HepG2 (cell line): ENCODE data around the gene LYST. TPM values are rescaled to one million over a fixed set of nuclear protein-coding genes. Genes with fewer than 3 reads are reported as not detected.

Experiments
- ATAC-seq: fragments of 200-7000 bp; cut with Tn5 transposase; 3 replicates; pipeline ENCODE4 v1.9.1; 2020; ENCODE audit warnings: mild to moderate bottlenecking, moderate library complexity
- BruUV-seq: library from RNA; stranded (reverse); fragments of 400-500 nt; replicated peaks from 2 replicates; lab custom pipeline; 2021; lab: Mats Ljungman, UMichigan
- CTCF ChIA-PET: fragments of 300-600 bp; formaldehyde crosslinking; extraction: SDS; loops from one replicate; lab custom pipeline; 2021; ENCODE audit warnings: low total read pairs, inconsistent platforms, low intra/inter-chr PET ratio; lab: Yijun Ruan, JAX
- POLR2A ChIA-PET: fragments of 350-600 bp; sonication (Branson Sonifier 250); formaldehyde crosslinking; loops from one replicate; lab custom pipeline; 2020; ENCODE audit warnings: antibody characterized with exemption, inconsistent platforms; lab: Yijun Ruan, JAX
- DNase-seq: peaks from one replicate; pipeline ENCODE4 v3.0.0-alpha.2; 2015; ENCODE audit warnings: low spot score
- FAIRE-seq: peaks from 3 replicates; lab custom pipeline; 2011; peaks lifted over from hg19 to GRCh38; lab: Jason Lieb, UNC
- H2AFZ ChIP-seq: one replicate; pipeline ENCODE4 v1.6.1; 2011; ENCODE audit warnings: low read length, inconsistent platforms
- H3K27ac ChIP-seq: fragments of 300-600 bp; 3 replicates; pipeline ENCODE4 v1.8.0; 2011; ENCODE audit warnings: mixed run types, mild to moderate bottlenecking, mixed read lengths, low read length, inconsistent platforms; ENCODE audit not compliant: insufficient read depth; ENCODE audit errors: extremely low read length
- H3K27me3 ChIP-seq, 2 experiments: fragments of 200-600 bp in 1 of 2; 2 replicates in 1 of 2; 3 replicates in 1 of 2; pipeline versions ENCODE4 v1.6.0 to v1.8.0; 2011; ENCODE audit warnings: low read length in 2 of 2, mild to moderate bottlenecking in 2 of 2, moderate library complexity in 2 of 2, inconsistent platforms in 1 of 2; ENCODE audit not compliant: insufficient read depth in 2 of 2, control insufficient read depth in 1 of 2
- H3K36me3 ChIP-seq, 2 experiments: fragments of 200-600 bp in 1 of 2; replicated peaks in 1 of 2; 2 replicates in 1 of 2; 3 replicates in 1 of 2; pipeline versions ENCODE4 v1.5.1 to v1.8.0; 2011; ENCODE audit warnings: low read length in 2 of 2, inconsistent platforms in 1 of 2; ENCODE audit not compliant: insufficient read depth in 2 of 2, control insufficient read depth in 1 of 2
- H3K4me1 ChIP-seq: 2 replicates; pipeline ENCODE4 v1.5.1; 2012; ENCODE audit warnings: low read length, inconsistent platforms; ENCODE audit not compliant: insufficient read depth
- H3K4me2 ChIP-seq: 2 replicates; pipeline ENCODE4 v1.6.0; 2011; ENCODE audit warnings: low read depth, low read length, inconsistent platforms
- H3K4me3 ChIP-seq, 3 experiments: fragments of 200-600 bp in 1 of 3; sonication (generic), shearing (Covaris generic) in 1 of 3; replicated peaks in 1 of 3; 2 replicates each; pipeline ENCODE4 v1.5.1; 2011 to 2016; ENCODE audit warnings: low read length in 3 of 3, inconsistent platforms in 2 of 3, low read depth in 2 of 3, mild to moderate bottlenecking in 2 of 3, control low read depth in 1 of 3, mixed read lengths in 1 of 3; ENCODE audit not compliant: insufficient read depth in 1 of 3
- H3K79me2 ChIP-seq: one replicate; pipeline ENCODE4 v1.6.1; 2011; ENCODE audit warnings: low read length, inconsistent platforms; ENCODE audit not compliant: insufficient read depth
- H3K9ac ChIP-seq: 2 replicates; pipeline ENCODE4 v1.6.0; 2011; ENCODE audit warnings: mild to moderate bottlenecking, low read depth, low read length, inconsistent platforms; ENCODE audit not compliant: insufficient read depth
- H3K9me3 ChIP-seq: 2 replicates; pipeline ENCODE4 v1.5.1; 2012; ENCODE audit warnings: mild to moderate bottlenecking, low read length
- H4K20me1 ChIP-seq: 2 replicates; pipeline ENCODE4 v1.6.0; 2011; ENCODE audit warnings: inconsistent platforms, mild to moderate bottlenecking, low read length, moderate library complexity; ENCODE audit not compliant: insufficient read depth
- ARID2 ChIP-seq: sonication (generic); formaldehyde crosslinking; IDR thresholded peaks from 2 replicates; pipeline ENCODE4 v1.8.1; 2022; ENCODE audit warnings: mild to moderate bottlenecking, missing genetic modification reagents, borderline replicate concordance
- ETV5 ChIP-seq: IDR thresholded peaks from 2 replicates; pipeline ENCODE4 v1.6.1; 2018; ENCODE audit warnings: missing biosample characterization, missing genetic modification reagents, inconsistent platforms, borderline replicate concordance
- FOXA3 ChIP-seq: IDR thresholded peaks from 2 replicates; pipeline ENCODE4 v1.6.1; 2016; ENCODE audit warnings: missing genetic modification reagents, missing compliant biosample characterization
- FOXP1 ChIP-seq, 2 experiments: fragments of 450-650 bp in 1 of 2; IDR thresholded peaks; 2 replicates each; pipeline ENCODE4 v1.6.1; 2017 to 2018; ENCODE audit warnings: antibody characterized with exemption in 1 of 2
- KAT8 ChIP-seq: IDR thresholded peaks from 2 replicates; pipeline ENCODE4 v1.6.1; 2016; ENCODE audit warnings: missing genetic modification reagents, missing compliant biosample characterization
- SAP130 ChIP-seq: IDR thresholded peaks from 2 replicates; pipeline ENCODE4 v1.6.1; 2016; ENCODE audit warnings: low read depth
- SIX4 ChIP-seq: sonication (generic); formaldehyde crosslinking; IDR thresholded peaks from 2 replicates; pipeline ENCODE4 v1.4.0; 2020; ENCODE audit warnings: missing genetic modification reagents
- ZNF530 ChIP-seq: sonication (generic); formaldehyde crosslinking; IDR thresholded peaks from 2 replicates; pipeline ENCODE4 v1.5.0; 2020; ENCODE audit warnings: low read depth, mild to moderate bottlenecking, missing genetic modification reagents
- WGBS: methylation state at CpG from one replicate; pipeline ENCODE4 v1.1.6; 2017; ENCODE audit warnings: low lambda C conversion rate; 5-methylcytosine and 5-hydroxymethylcytosine counted together
- in situ Hi-C: cut with HindIII; loops from 2 replicates; pipeline ENCODE4 v1.10.0; 2017; ENCODE audit warnings: low pct_unique_long_range_greater_than_20kb; ENCODE audit not compliant: extremely low pct_ligation_motif_present
- intact Hi-C: fragments of 100-400 bp; cut with micrococcal nuclease; formaldehyde crosslinking; loops from one replicate; pipeline ENCODE4 v1.10.0; 2022; ENCODE audit not compliant: unreplicated experiment
- polyA plus RNA-seq, 8 experiments: library from polyadenylated mRNA; depleted of rRNA in 3 of 8; stranded (reverse) in 7 of 8; unstranded in 1 of 8; fragments of >200 nt; fragmentation: Illumina TruSeq in 4 of 8; extraction: Trizol in 4 of 8; gene quantifications; 2 replicates each; pipeline versions ENCODE4 v1.2.1 to v1.2.3, GENCODE V29; 2011 to 2016; ENCODE audit warnings: low read depth in 4 of 8, missing spikeins in 1 of 8, mixed read lengths in 1 of 8; ENCODE audit not compliant: insufficient read depth in 1 of 8
- total RNA-seq, 5 experiments: library from RNA; depleted of rRNA; stranded (reverse); fragments of >200 nt; fragmentation: Illumina TruSeq; extraction: Trizol; gene quantifications; 2 replicates each; pipeline ENCODE4 v1.2.3, GENCODE V29; 2016; ENCODE audit warnings: low read depth in 1 of 5
- TF ChIP-seq, protein P1 (sequence below): IDR thresholded peaks from 2 replicates; pipeline ENCODE4 v1.4.0; 2020; ENCODE audit warnings: mild to moderate bottlenecking, missing genetic modification reagents
- TF ChIP-seq, protein P2 (sequence below): IDR thresholded peaks from 2 replicates; pipeline ENCODE4 v1.6.1; 2016; ENCODE audit warnings: low read depth
- TF ChIP-seq, protein P3 (sequence below): sonication (generic); formaldehyde crosslinking; conservative IDR thresholded peaks from 2 replicates; pipeline ENCODE4 v1.4.0; 2020; ENCODE audit warnings: mild to moderate bottlenecking, missing genetic modification reagents, moderate library complexity

Gene LYST
- total and polyA plus RNA-seq, 2 of the 13 experiments (the other 11 are each of a cell fraction or from before 2014, with no cell fraction given) = 0.91 to 2.5 TPM

DNA sequence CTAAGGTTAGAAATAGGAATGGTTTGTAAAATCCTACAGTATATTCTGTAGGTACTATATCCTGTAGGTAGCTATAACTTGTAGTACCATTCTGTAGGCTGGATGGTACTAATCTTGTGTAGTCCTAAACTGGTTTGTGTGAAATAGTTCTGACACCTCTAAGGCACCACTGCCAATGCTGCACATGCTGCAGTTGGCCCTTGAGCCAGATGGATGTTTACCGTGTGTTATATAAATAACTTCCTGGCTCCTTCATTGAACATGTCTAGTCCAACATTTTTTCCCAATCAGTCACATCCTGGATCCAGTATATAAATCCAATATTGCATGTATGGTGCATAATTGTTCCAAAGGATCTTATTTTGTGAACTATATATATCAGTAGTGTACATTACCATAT, 127.6 kb downstream of the LYST start:
- no TSS peak for BruUV-seq
- Histone ChIP-seq H3K4me2 (no peak overlapping the region), H3K9ac (no peak overlapping the region), H3K36me3 (no peaks in the 10 kb centered on the region), H3K79me2 (no peaks in the 10 kb centered on the region), H3K4me3 (no peak overlapping the region), H3K27ac (no peak overlapping the region), H3K27me3 (no peaks in the 10 kb centered on the region), H3K9me3 (no peaks in the 10 kb centered on the region), H3K4me1 (peaks cover 13% of the 10 kb centered on the region), H2AFZ (no peak overlapping the region), H4K20me1 (no peaks in the 10 kb centered on the region)
- TF ChIP-seq, protein P1, sequence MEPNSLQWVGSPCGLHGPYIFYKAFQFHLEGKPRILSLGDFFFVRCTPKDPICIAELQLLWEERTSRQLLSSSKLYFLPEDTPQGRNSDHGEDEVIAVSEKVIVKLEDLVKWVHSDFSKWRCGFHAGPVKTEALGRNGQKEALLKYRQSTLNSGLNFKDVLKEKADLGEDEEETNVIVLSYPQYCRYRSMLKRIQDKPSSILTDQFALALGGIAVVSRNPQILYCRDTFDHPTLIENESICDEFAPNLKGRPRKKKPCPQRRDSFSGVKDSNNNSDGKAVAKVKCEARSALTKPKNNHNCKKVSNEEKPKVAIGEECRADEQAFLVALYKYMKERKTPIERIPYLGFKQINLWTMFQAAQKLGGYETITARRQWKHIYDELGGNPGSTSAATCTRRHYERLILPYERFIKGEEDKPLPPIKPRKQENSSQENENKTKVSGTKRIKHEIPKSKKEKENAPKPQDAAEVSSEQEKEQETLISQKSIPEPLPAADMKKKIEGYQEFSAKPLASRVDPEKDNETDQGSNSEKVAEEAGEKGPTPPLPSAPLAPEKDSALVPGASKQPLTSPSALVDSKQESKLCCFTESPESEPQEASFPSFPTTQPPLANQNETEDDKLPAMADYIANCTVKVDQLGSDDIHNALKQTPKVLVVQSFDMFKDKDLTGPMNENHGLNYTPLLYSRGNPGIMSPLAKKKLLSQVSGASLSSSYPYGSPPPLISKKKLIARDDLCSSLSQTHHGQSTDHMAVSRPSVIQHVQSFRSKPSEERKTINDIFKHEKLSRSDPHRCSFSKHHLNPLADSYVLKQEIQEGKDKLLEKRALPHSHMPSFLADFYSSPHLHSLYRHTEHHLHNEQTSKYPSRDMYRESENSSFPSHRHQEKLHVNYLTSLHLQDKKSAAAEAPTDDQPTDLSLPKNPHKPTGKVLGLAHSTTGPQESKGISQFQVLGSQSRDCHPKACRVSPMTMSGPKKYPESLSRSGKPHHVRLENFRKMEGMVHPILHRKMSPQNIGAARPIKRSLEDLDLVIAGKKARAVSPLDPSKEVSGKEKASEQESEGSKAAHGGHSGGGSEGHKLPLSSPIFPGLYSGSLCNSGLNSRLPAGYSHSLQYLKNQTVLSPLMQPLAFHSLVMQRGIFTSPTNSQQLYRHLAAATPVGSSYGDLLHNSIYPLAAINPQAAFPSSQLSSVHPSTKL (CRISPR knock-in tag) = peak; percentile 36; the same call in 1 of the 2 replicates
- no peak for TF ChIP-seq SIX4 (CRISPR knock-in tag)
- no peak for TF ChIP-seq FOXP1 (IDR thresholded peaks at IDR 0.05)
- TF ChIP-seq FOXP1 (CRISPR knock-in tag; IDR thresholded peaks at IDR 0.05) = 0 out of 2 replicates have a peak, but pooled peaks have one; percentile 25
- TF ChIP-seq, protein P2, sequence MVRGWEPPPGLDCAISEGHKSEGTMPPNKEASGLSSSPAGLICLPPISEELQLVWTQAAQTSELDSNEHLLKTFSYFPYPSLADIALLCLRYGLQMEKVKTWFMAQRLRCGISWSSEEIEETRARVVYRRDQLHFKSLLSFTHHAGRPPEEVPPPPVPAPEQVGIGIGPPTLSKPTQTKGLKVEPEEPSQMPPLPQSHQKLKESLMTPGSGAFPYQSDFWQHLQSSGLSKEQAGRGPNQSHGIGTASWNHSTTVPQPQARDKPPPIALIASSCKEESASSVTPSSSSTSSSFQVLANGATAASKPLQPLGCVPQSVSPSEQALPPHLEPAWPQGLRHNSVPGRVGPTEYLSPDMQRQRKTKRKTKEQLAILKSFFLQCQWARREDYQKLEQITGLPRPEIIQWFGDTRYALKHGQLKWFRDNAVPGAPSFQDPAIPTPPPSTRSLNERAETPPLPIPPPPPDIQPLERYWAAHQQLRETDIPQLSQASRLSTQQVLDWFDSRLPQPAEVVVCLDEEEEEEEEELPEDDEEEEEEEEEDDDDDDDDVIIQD = peak; percentile 57; the same call in 1 of the 2 replicates
- TF ChIP-seq, protein P3, sequence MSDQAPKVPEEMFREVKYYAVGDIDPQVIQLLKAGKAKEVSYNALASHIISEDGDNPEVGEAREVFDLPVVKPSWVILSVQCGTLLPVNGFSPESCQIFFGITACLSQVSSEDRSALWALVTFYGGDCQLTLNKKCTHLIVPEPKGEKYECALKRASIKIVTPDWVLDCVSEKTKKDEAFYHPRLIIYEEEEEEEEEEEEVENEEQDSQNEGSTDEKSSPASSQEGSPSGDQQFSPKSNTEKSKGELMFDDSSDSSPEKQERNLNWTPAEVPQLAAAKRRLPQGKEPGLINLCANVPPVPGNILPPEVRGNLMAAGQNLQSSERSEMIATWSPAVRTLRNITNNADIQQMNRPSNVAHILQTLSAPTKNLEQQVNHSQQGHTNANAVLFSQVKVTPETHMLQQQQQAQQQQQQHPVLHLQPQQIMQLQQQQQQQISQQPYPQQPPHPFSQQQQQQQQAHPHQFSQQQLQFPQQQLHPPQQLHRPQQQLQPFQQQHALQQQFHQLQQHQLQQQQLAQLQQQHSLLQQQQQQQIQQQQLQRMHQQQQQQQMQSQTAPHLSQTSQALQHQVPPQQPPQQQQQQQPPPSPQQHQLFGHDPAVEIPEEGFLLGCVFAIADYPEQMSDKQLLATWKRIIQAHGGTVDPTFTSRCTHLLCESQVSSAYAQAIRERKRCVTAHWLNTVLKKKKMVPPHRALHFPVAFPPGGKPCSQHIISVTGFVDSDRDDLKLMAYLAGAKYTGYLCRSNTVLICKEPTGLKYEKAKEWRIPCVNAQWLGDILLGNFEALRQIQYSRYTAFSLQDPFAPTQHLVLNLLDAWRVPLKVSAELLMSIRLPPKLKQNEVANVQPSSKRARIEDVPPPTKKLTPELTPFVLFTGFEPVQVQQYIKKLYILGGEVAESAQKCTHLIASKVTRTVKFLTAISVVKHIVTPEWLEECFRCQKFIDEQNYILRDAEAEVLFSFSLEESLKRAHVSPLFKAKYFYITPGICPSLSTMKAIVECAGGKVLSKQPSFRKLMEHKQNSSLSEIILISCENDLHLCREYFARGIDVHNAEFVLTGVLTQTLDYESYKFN = 0 out of 2 replicates have a peak, but pooled peaks have one; percentile 22
- TF ChIP-seq ETV5 (CRISPR knock-in tag) = peak; percentile 45; the same call in 1 of the 2 replicates
- no peak for TF ChIP-seq ARID2 (CRISPR knock-in tag)
- peak; percentile 37; the same call in 1 of the 2 replicates for TF ChIP-seq FOXA3
- TF ChIP-seq SAP130 (CRISPR knock-in tag) = peak; percentile 29; the same call in 1 of the 2 replicates
- no peak for TF ChIP-seq ZNF530
- TF ChIP-seq KAT8 (CRISPR knock-in tag) = no peak
- ChIA-PET CTCF (no interaction called here), POLR2A (no interaction called here)
- ATAC-seq (peak; percentile 31; the same call in 1 of the 3 replicates), FAIRE-seq (no peak), DNase-seq (peak; percentile 25)
- in situ Hi-C loops (loop anchor here (10.0 kb wide), 1 partner anchor 224 kb away; no protein-coding TSS in a partner anchor), intact Hi-C loops (no loop called here)
- 22% methylated on average over 1 of the region's 1 CpG for WGBS
